Bronchial epithelial cell (primary cell): ENCODE measurements around the gene FITM1. TPM values are rescaled to one million over a fixed set of nuclear protein-coding genes. Genes with fewer than 3 reads are reported as not detected.

Source experiments
- DNase-seq: peaks from one replicate; pipeline ENCODE4 v3.0.0-alpha.2; 2010; ENCODE audit warnings: low read depth
- FAIRE-seq: peaks from 2 replicates; lab custom pipeline; 2011; peaks lifted over from hg19 to GRCh38; lab: Jason Lieb, UNC
- H3K27me3 ChIP-seq: 2 replicates; pipeline ENCODE4 v1.5.1; 2011; ENCODE audit warnings: low read length; ENCODE audit not compliant: control insufficient read depth, insufficient read depth
- H3K36me3 ChIP-seq: 2 replicates; pipeline ENCODE4 v1.5.1; 2011; ENCODE audit warnings: low read length; ENCODE audit not compliant: control insufficient read depth, insufficient read depth
- H3K4me3 ChIP-seq: 2 replicates; pipeline ENCODE4 v1.5.1; 2011; ENCODE audit warnings: mild to moderate bottlenecking, low read depth, low read length, control low read depth
- total RNA-seq: library from RNA; depleted of rRNA; stranded (reverse); fragments of >200 nt; gene quantifications from 2 replicates; pipeline ENCODE4 v1.2.1, GENCODE V29; 2014
- TF ChIP-seq, protein P1 (sequence below): IDR thresholded peaks from 2 replicates; pipeline ENCODE4 v1.5.1; 2011; ENCODE audit warnings: mild to moderate bottlenecking, moderate library complexity, low read length, control low read depth, inconsistent platforms; ENCODE audit not compliant: insufficient read depth, severe bottlenecking

FITM1 gene, protein sequence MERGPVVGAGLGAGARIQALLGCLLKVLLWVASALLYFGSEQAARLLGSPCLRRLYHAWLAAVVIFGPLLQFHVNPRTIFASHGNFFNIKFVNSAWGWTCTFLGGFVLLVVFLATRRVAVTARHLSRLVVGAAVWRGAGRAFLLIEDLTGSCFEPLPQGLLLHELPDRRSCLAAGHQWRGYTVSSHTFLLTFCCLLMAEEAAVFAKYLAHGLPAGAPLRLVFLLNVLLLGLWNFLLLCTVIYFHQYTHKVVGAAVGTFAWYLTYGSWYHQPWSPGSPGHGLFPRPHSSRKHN
- 0.51 TPM in 1 of 2 replicates, not detected in the other for total RNA-seq

DNA sequence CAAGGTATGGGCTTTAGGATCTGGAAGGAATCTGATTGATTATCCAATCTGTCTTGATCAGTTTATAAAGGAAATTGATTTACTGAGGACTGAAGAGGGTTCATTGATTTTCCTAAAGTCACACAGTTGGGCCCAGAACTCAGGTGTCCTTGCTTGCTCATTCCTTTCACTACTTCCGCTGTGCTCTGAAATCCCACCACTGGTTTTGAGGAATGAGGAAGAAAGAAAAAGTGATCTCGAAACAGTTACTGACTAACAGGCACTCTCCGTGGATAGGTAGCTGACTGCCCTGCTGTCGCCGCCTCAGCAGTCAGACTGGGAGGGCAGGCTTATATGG lies at the start of gene FITM1:
FITM1 (plus strand) TSS at position 280 of the 337 bp plus-strand sequence. CDS start 905 bp downstream, outside the sequence.
- Histone ChIP-seq H3K4me3 (no peak within 1 kb of the TSS), H3K36me3 (peaks cover 1% of the 10 kb centered on the region), H3K27me3 (no peaks in the 10 kb centered on the region)
- no peak for DNase-seq
- no peak for FAIRE-seq
- TF ChIP-seq, protein P1, sequence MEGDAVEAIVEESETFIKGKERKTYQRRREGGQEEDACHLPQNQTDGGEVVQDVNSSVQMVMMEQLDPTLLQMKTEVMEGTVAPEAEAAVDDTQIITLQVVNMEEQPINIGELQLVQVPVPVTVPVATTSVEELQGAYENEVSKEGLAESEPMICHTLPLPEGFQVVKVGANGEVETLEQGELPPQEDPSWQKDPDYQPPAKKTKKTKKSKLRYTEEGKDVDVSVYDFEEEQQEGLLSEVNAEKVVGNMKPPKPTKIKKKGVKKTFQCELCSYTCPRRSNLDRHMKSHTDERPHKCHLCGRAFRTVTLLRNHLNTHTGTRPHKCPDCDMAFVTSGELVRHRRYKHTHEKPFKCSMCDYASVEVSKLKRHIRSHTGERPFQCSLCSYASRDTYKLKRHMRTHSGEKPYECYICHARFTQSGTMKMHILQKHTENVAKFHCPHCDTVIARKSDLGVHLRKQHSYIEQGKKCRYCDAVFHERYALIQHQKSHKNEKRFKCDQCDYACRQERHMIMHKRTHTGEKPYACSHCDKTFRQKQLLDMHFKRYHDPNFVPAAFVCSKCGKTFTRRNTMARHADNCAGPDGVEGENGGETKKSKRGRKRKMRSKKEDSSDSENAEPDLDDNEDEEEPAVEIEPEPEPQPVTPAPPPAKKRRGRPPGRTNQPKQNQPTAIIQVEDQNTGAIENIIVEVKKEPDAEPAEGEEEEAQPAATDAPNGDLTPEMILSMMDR = no peak

DNA sequence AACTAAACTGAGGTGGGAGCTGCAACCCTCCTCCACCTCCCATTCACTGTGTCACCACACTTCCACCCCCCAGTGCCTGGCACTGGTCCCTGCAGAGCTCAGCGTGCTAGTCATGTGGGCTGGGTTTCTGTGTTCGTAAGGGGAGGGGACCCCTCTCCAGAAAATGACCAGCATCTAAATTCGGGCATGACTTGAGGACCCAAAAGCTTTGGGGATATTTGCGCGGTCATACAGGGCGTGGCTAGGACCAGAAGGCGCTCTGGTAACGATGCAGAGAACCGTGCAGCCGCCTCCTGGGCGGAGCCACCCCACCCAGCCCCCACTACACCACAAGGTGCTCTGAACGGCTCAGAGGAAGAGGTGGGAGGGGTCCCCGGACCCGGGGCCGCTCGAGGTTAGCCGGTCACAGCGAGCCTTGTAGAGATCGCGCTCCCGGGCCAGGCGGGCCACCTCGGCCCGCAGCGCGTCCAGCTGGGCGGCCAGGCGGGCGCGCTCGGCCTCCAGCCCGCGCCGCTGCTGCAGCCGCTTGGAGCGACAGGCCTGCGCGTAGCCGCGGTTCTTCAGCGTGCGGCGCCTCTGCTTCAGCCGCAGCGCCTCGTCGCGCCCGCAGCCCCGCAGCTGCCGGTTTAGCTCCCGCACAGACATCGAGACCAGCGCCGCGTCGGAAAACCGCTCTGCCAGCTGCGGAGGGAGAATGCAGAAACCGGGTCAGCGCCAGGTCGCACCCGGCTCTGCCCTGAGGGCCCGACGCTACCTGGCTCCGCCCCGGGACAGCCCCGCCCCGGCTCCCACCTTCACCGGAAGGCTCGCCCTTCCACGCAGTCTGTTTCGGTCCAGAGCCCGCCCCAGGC lies 49.3 kb upstream of the FITM1 start:
- peak overlapping the region; percentile 45 for H3K4me3 ChIP-seq
- no peaks in the 10 kb centered on the region for H3K36me3 ChIP-seq
- peaks cover 8% of the 10 kb centered on the region for H3K27me3 ChIP-seq
- DNase-seq (peak; percentile 28), FAIRE-seq (no peak)
- TF ChIP-seq, protein P1 = no peak

DNA sequence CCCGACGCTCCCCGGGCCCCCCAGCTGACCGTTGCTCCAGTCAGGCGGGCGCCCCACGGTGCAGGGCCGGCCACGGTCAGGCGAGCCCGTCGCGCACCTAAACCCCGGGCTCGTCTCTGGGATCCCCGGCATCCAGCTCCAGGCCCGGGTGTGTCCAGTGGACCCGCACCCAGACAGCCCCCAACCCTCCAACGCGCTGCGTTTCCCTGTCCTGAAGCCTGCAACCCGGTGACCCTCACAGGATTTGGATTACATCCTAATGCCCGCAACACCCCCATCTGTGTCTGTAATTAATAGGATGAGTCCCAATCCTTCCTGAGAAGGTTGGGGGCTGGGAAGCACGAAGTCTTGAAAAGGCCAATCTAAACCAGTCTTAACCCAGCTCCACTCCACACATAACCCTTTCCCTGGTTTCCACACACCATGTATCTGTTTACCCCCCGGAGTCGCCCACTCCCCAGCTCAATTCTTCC lies 48.7 kb upstream of the FITM1 start:
- H3K27me3 ChIP-seq = peaks cover 8% of the 10 kb centered on the region
- TF ChIP-seq, protein P1 = no peak
- no peaks in the 10 kb centered on the region for H3K36me3 ChIP-seq
- no peak for FAIRE-seq
- DNase-seq = no peak
- H3K4me3 ChIP-seq = peak overlapping the region; percentile 45

DNA sequence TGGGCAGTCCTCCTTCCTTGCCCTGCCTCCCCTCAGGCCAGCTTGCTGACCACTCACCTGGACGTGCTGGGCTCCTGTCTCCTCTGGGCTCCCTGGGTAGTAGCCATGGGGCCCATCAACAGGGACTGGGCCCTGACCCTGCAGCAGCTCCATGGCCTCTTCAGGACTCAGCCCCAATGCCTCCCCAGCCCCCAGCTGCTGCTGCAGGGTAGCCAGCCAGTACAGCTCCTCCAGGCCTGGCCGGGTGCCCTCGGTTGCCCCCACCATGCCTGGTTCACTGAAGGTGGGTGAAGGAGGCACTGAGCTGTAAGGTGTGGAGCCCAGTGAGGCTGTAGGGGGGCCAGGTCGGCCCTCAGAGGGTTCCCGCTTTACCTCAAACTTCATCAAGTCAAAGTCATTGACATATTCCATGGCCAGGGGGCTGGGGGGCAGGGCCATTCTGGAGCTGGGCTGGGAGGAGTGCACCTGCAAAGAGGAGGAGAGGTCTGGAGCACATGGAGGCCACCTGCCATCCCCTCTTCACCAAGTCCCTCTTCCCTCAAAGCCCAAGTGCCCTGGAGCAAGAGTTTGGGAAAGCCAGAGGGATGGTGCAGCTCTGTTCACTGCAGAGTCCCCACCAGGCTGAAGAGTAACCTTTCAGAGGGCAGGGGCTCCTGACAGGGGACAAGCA lies 47.9 kb upstream of the FITM1 start:
- peaks cover 8% of the 10 kb centered on the region for H3K27me3 ChIP-seq
- FAIRE-seq (no peak), DNase-seq (no peak)
- H3K4me3 ChIP-seq = no peak overlapping the region
- no peaks in the 10 kb centered on the region for H3K36me3 ChIP-seq
- TF ChIP-seq, protein P1 = no peak

DNA sequence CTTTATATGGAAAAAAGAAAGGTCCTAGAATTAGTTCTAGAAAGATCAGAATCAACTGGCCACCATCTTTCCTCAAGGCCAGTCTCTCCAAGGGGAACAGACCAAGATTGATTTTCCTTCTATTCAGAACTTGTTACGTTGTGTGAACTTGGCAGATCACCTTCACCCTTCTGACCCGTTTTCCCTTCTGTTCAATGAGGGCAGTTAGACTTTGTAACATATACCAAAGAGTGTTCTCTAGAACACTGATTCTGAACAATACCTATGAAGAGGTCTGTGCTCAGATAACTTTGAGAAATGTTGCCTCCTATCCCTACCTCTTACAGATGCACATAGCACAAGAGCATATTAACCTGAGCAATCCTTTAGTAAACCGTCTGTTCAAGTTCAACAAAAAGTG lies 47.0 kb upstream of the FITM1 start:
- FAIRE-seq (no peak), DNase-seq (no peak)
- TF ChIP-seq, protein P1 = no peak
- H3K4me3 ChIP-seq = no peak overlapping the region
- H3K36me3 ChIP-seq = no peaks in the 10 kb centered on the region
- peaks cover 7% of the 10 kb centered on the region for H3K27me3 ChIP-seq
